ENCODE measurements around the gene P2RY12. TPM values are rescaled to one million over a fixed set of nuclear protein-coding genes. Genes with fewer than 3 reads are reported as not detected.

Gene P2RY12
- total and polyA plus RNA-seq, 2 of the 4 experiments (the other 2 are of a cell fraction), result not detected

GRCh38 chr3:151366993-151367392 is 17.6 kb downstream of the P2RY12 start:
- Histone ChIP-seq H2BK15ac (ENCODE audit: low read depth, low read length) (no peak overlapping the region), H3K4ac (ENCODE audit: low read depth, low read length) (no peak overlapping the region), H3K9me3 (ENCODE audit: control insufficient read depth, insufficient read depth, low read length) (no peaks in the 10 kb centered on the region), H4K20me1 (ENCODE audit: insufficient read depth, low read length) (no peaks in the 10 kb centered on the region), H3K14ac (replicated peaks; ENCODE audit: low read depth, low read length) (no peak overlapping the region), H4K8ac (ENCODE audit: low read depth in 2 of 2, low read length in 2 of 2) (no peak overlapping the region), H3K9ac (ENCODE audit: low read depth, low read length) (no peak overlapping the region), H2AK9ac (replicated peaks; ENCODE audit: low read depth, low read length, poor library complexity) (no peak overlapping the region), H3K18ac (ENCODE audit: low read depth, low read length) (no peak overlapping the region), H3K4me2 (ENCODE audit: low read depth, low read length) (no peak overlapping the region), H2AFZ (replicated peaks; ENCODE audit: low read length, poor library complexity) (no peak overlapping the region), H3K23ac (ENCODE audit: low read depth, low read length) (no peak overlapping the region), H2BK5ac (ENCODE audit: low read depth, low read length, poor library complexity, severe bottlenecking) (no peak overlapping the region), H2AK5ac (ENCODE audit: low read depth, low read length) (no peak overlapping the region), H3K27me3 (ENCODE audit: control insufficient read depth, insufficient read depth, low read length) (no peaks in the 10 kb centered on the region), H2BK120ac (ENCODE audit: low read depth, low read length) (no peak overlapping the region), H3K36me3 (ENCODE audit: control insufficient read depth, insufficient read depth, low read length) (no peaks in the 10 kb centered on the region), H2BK20ac (ENCODE audit: low read depth, low read length) (no peak overlapping the region), H3K27ac (ENCODE audit: insufficient read depth, low read length) (no peak overlapping the region), H3K4me1 (ENCODE audit: control insufficient read depth, insufficient read depth, low read length) (peaks cover 10% of the 10 kb centered on the region), H3K79me1 (ENCODE audit: low read depth in 1 of 2, low read length in 2 of 2) (no peaks in the 10 kb centered on the region), H3K4me3 (ENCODE audit: insufficient read depth, low read depth, low read length) (no peak overlapping the region), H3K56ac (ENCODE audit: extremely low read depth, insufficient read depth, low read length) (no peak overlapping the region), H4K5ac (ENCODE audit: low read depth, low read length) (no peak overlapping the region), H3K9me1 (ENCODE audit: insufficient read depth, low read length) (no peaks in the 10 kb centered on the region), H4K91ac (ENCODE audit: insufficient read depth, low read depth, low read length) (no peak overlapping the region)
- BruUV-seq (replicated peaks), result no TSS peak
- in situ Hi-C loops (cut with MboI; ENCODE audit: low sequenced_read_pairs), result no loop called here
- POLR2A ChIA-PET (ENCODE audit: unreplicated experiment), result no interaction called here
- intact Hi-C loops (cut with micrococcal nuclease), result no loop called here
- TF ChIP-seq RAD21 (IDR thresholded peaks at IDR 0.05; ENCODE audit: low read length) (no peak), CTCF (conservative IDR thresholded peaks at IDR 0.05; ENCODE audit: low read depth, low read length) (no peak), RCOR1 (IDR thresholded peaks at IDR 0.05; ENCODE audit: insufficient replicate concordance, low read length) (no peak), CHD1 (IDR thresholded peaks at IDR 0.05; ENCODE audit: low read depth, low read length) (no peak), MAFK (IDR thresholded peaks at IDR 0.05; ENCODE audit: low read depth, low read length) (no peak), NFE2L2 (IDR thresholded peaks at IDR 0.05; ENCODE audit: low read depth, low read length) (no peak), BHLHE40 (IDR thresholded peaks at IDR 0.05; ENCODE audit: low read depth, low read length) (no peak), MAZ (IDR thresholded peaks at IDR 0.05; ENCODE audit: borderline replicate concordance, low read depth, low read length) (no peak), POLR2A (IDR thresholded peaks at IDR 0.05; ENCODE audit: low read depth, low read length) (no peak), FOS (IDR thresholded peaks at IDR 0.05; ENCODE audit: low read depth, low read length) (no peak), RFX5 (IDR thresholded peaks at IDR 0.05; ENCODE audit: low read depth, low read length) (no peak), CEBPB (IDR thresholded peaks at IDR 0.05; ENCODE audit: low read depth, low read length) (no peak), MXI1 (IDR thresholded peaks at IDR 0.05; ENCODE audit: borderline replicate concordance, low read depth, low read length) (no peak)
- TF ChIP-seq, protein P1, sequence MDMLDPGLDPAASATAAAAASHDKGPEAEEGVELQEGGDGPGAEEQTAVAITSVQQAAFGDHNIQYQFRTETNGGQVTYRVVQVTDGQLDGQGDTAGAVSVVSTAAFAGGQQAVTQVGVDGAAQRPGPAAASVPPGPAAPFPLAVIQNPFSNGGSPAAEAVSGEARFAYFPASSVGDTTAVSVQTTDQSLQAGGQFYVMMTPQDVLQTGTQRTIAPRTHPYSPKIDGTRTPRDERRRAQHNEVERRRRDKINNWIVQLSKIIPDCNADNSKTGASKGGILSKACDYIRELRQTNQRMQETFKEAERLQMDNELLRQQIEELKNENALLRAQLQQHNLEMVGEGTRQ (IDR thresholded peaks at IDR 0.05; ENCODE audit: low read depth, low read length), result no peak
- dilution Hi-C loops (cut with HindIII; ENCODE audit: low sequenced_read_pairs, unreplicated experiment), result no loop called here
- CTCF ChIA-PET, result no interaction called here
- DNase-seq, result no peak
- WGBS, 2 experiments (ENCODE audit: extremely low coverage in 2 of 2, insufficient read length in 1 of 2), result no CpG with 5 or more reads among the region's 3 CpGs
- ATAC-seq (ENCODE audit: low read depth), result no peak
